Breast epithelium (tissue), 3 donors: ENCODE results near the gene DDHD1.

Experiments
- POLR2A ChIP-seq: fragments of 450-650 bp; IDR thresholded peaks from one replicate; pipeline ENCODE4 v1.6.1; 2016; ENCODE audit warnings: antibody characterized with exemption, mild to moderate bottlenecking, moderate library complexity
- POLR2AphosphoS5 ChIP-seq, 3 donors: sonication (generic); formaldehyde crosslinking; IDR thresholded peaks; one replicate each; pipeline ENCODE4 v1.6.1; 2017; ENCODE audit warnings: antibody characterized with exemption in 3 of 3
- TF ChIP-seq, protein P1 (sequence below), 3 donors: fragments of 450-650 bp; IDR thresholded peaks; one replicate each; pipeline ENCODE4 v1.5.1; 2016 to 2017; ENCODE audit warnings: antibody characterized with exemption in 3 of 3, mild to moderate bottlenecking in 3 of 3, moderate library complexity in 3 of 3

DNA sequence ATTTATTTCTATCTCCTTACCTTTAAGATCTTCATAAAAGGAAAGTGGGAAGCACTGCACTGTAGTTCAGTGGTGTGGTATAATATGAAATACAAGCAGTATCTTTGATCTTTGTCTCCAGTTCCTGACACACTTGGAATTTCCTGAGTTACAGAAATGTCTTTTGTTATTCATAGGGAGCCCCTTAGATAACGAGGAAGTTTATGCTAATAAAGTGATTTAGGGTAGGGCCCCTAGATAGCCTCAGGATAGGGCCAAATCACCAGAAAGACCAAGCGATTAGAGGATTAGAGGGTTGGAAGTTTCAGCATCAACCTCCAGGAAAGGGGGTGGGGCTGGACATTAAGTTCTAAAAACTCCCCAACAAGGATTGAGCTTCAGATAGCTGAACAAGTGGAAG lies 29.9 kb upstream of the DDHD1 start:
- TF ChIP-seq, protein P1, sequence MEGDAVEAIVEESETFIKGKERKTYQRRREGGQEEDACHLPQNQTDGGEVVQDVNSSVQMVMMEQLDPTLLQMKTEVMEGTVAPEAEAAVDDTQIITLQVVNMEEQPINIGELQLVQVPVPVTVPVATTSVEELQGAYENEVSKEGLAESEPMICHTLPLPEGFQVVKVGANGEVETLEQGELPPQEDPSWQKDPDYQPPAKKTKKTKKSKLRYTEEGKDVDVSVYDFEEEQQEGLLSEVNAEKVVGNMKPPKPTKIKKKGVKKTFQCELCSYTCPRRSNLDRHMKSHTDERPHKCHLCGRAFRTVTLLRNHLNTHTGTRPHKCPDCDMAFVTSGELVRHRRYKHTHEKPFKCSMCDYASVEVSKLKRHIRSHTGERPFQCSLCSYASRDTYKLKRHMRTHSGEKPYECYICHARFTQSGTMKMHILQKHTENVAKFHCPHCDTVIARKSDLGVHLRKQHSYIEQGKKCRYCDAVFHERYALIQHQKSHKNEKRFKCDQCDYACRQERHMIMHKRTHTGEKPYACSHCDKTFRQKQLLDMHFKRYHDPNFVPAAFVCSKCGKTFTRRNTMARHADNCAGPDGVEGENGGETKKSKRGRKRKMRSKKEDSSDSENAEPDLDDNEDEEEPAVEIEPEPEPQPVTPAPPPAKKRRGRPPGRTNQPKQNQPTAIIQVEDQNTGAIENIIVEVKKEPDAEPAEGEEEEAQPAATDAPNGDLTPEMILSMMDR (IDR thresholded peaks at IDR 0.05): no peak
- no peak for TF ChIP-seq POLR2AphosphoS5 (IDR thresholded peaks at IDR 0.05)
- TF ChIP-seq POLR2A: no peak
